Epithelial cell of esophagus (primary cell): ENCODE results near the gene PTPN12.
"Not testable (repeated sequence)": the region's sequence is repeated elsewhere in the genome, so short reads cannot be mapped to it uniquely, and the experiment has no call there.

ENCODE experiments used
- DNase-seq: peaks from one replicate; pipeline ENCODE4 v3.0.0; 2010; ENCODE audit warnings: low read depth
- H3K4me3 ChIP-seq: 2 replicates; pipeline ENCODE4 v1.5.1; 2011; ENCODE audit warnings: mild to moderate bottlenecking, low read length, control low read depth
- CTCF ChIP-seq: IDR thresholded peaks from 2 replicates; pipeline ENCODE4 v1.5.1; 2011; ENCODE audit warnings: low read depth, mild to moderate bottlenecking, low read length, control low read depth, inconsistent platforms; ENCODE audit not compliant: insufficient read depth; ENCODE audit errors: missing control alignments

Gene PTPN12

GRCh38 chr7:77529279-77529678, 7.8 kb upstream of the PTPN12 start:
- DNase-seq = no peak
- no peak for TF ChIP-seq CTCF
- H3K4me3 ChIP-seq = no peak overlapping the region

- H3K4me3 ChIP-seq = no peak overlapping the region
- DNase-seq = no peak
- TF ChIP-seq CTCF = no peak
These were observed 6.1 kb upstream of the PTPN12 start for GRCh38 chr7:77531038-77531437.

GRCh38 chr7:77532247-77532646, 4.8 kb upstream of the PTPN12 start:
- no peak overlapping the region for H3K4me3 ChIP-seq
- no peak for DNase-seq
- no peak for TF ChIP-seq CTCF

- DNase-seq, H3K4me3 ChIP-seq: not testable (repeated sequence)
These were observed 4.4 kb upstream of the PTPN12 start for GRCh38 chr7:77532732-77533131.

- DNase-seq, H3K4me3 ChIP-seq: not testable (repeated sequence)
These were observed 3.0 kb upstream of the PTPN12 start for GRCh38 chr7:77534046-77534445.

GRCh38 chr7:77536017-77536412, 1.1 kb upstream of the PTPN12 start:
- DNase-seq = no peak
- peak overlapping the region; percentile 70 for H3K4me3 ChIP-seq
- TF ChIP-seq CTCF = no peak

GRCh38 chr7:77536413-77537135, 521 bp upstream of the PTPN12 start:
- DNase-seq = peak; percentile 98
- peak overlapping the region; percentile 70 for H3K4me3 ChIP-seq

More at GRCh38 chr7:77536413-77537135, 521 bp upstream of the PTPN12 start:
- no peak for TF ChIP-seq CTCF
